Activated CD8-positive, alpha-beta T cell treated with anti-CD3 and anti-CD28 coated beads for 36 hours (primary cell): Measurements from ENCODE around the gene SLC39A3. TPM values are rescaled to one million over a fixed set of nuclear protein-coding genes. Genes with fewer than 3 reads are reported as not detected.

Experiments
- ATAC-seq: fragments of 200-7000 bp; cut with Tn5 transposase; one replicate; pipeline ENCODE4 v1.10.0; 2021; ENCODE audit warnings: mild to moderate bottlenecking, moderate library complexity
- CTCF ChIA-PET: fragments of 350-600 bp; sonication (Branson Sonifier 250); formaldehyde crosslinking; loops from one replicate; lab custom pipeline; 2021; ENCODE audit warnings: antibody characterized with exemption; lab: Charles Lee
- POLR2A ChIA-PET: fragments of 350-600 bp; sonication (Branson Sonifier 250); formaldehyde crosslinking; loops from one replicate; lab custom pipeline; 2021; ENCODE audit warnings: antibody characterized with exemption; lab: Charles Lee
- DNase-seq: peaks from one replicate; pipeline ENCODE4 v3.0.0-alpha.2; 2020
- H3K27ac Mint-ChIP-seq: one replicate; pipeline ENCODE4 v1.8.0; 2021; ENCODE audit warnings: mild to moderate bottlenecking, mixed read lengths
- H3K27me3 Mint-ChIP-seq: one replicate; pipeline ENCODE4 v1.8.0; 2021; ENCODE audit warnings: mixed read lengths
- H3K36me3 Mint-ChIP-seq: one replicate; pipeline ENCODE4 v1.8.0; 2021; ENCODE audit warnings: low read depth, mixed read lengths
- H3K4me1 Mint-ChIP-seq: one replicate; pipeline ENCODE4 v1.8.0; 2021; ENCODE audit warnings: low read depth, mixed read lengths
- H3K4me3 Mint-ChIP-seq: one replicate; pipeline ENCODE4 v1.8.0; 2021; ENCODE audit warnings: mild to moderate bottlenecking, moderate library complexity, mixed read lengths
- H3K9me3 Mint-ChIP-seq: one replicate; pipeline ENCODE4 v1.8.0; 2021; ENCODE audit warnings: mixed read lengths
- CTCF ChIP-seq: fragments of 200-600 bp; IDR thresholded peaks from one replicate; pipeline ENCODE4 v1.8.0; 2022; ENCODE audit warnings: antibody characterized with exemption, mild to moderate bottlenecking
- intact Hi-C: fragments of 100-400 bp; cut with micrococcal nuclease; formaldehyde crosslinking; loops from one replicate; pipeline ENCODE4 v1.10.0; 2022
- total RNA-seq, 2 experiments: library from RNA; stranded (reverse); gene quantifications; one replicate each; pipeline ENCODE4 v1.2.3, GENCODE V29; 2021

SLC39A3 gene
- total RNA-seq, 2 experiments from 2014 or later = 35.5 to 38.1 TPM

GRCh38 chr19:2700660-2701360, 39.0 kb downstream of the SLC39A3 start:
- no peak overlapping the region for H3K4me3 Mint-ChIP-seq

GRCh38 chr19:2699413-2700140, 40.2 kb downstream of the SLC39A3 start:
- CTCF ChIA-PET = interaction anchor here (1.0 to 2.5 kb wide), 3 partner anchors 50 to 251 kb away, joined by 3 to 10 read pairs (median 8); no protein-coding TSS in a partner anchor
- no peak for ATAC-seq
- Mint-ChIP-seq H3K27ac (no peak overlapping the region), H3K27me3 (no peaks in the 10 kb centered on the region), H3K36me3 (no peaks in the 10 kb centered on the region), H3K9me3 (no peaks in the 10 kb centered on the region), H3K4me3 (no peak overlapping the region), H3K4me1 (peaks cover 17% of the 10 kb centered on the region)
- intact Hi-C loops = no loop called here
- POLR2A ChIA-PET = interaction anchor here (1.1 kb wide), 1 partner anchor 23 kb away, joined by 3 read pairs; no protein-coding TSS in a partner anchor
- TF ChIP-seq CTCF = no peak
- DNase-seq = no peak

More at GRCh38 chr19:2700660-2701360, 39.0 kb downstream of the SLC39A3 start:
- Mint-ChIP-seq H3K27ac (no peak overlapping the region), H3K27me3 (no peaks in the 10 kb centered on the region), H3K36me3 (no peaks in the 10 kb centered on the region), H3K4me1 (peaks cover 17% of the 10 kb centered on the region), H3K9me3 (no peaks in the 10 kb centered on the region)
- intact Hi-C loops = no loop called here
- ATAC-seq (no peak), DNase-seq (no peak)
- no peak for TF ChIP-seq CTCF
- POLR2A ChIA-PET = interaction anchor here (0.9 to 1.0 kb wide), 2 partner anchors 27 to 201 kb away, joined by 3 to 4 read pairs; no protein-coding TSS in a partner anchor
- CTCF ChIA-PET = interaction anchor here (0.9 to 2.5 kb wide), 4 partner anchors 39 to 53 kb away, joined by 3 to 15 read pairs (median 10); no protein-coding TSS in a partner anchor

- CTCF ChIA-PET = no interaction called here
- Mint-ChIP-seq H3K27me3 (no peaks in the 10 kb centered on the region), H3K27ac (no peak overlapping the region), H3K9me3 (no peaks in the 10 kb centered on the region), H3K4me1 (peaks cover 5% of the 10 kb centered on the region), H3K4me3 (no peak overlapping the region), H3K36me3 (no peaks in the 10 kb centered on the region)
- no peak for TF ChIP-seq CTCF
- ATAC-seq = no peak
- intact Hi-C loops = no loop called here
- POLR2A ChIA-PET = interaction anchor here (0.6 kb wide), 1 partner anchor 1118 kb away, joined by 4 read pairs; no protein-coding TSS in a partner anchor
- no peak for DNase-seq
Observed at GRCh38 chr19:2694196-2694595, 45.6 kb downstream of the SLC39A3 start.

GRCh38 chr19:2693492-2694160, 46.2 kb downstream of the SLC39A3 start:
- ChIA-PET CTCF (no interaction called here), POLR2A (no interaction called here)
- no peaks in the 10 kb centered on the region for H3K27me3 Mint-ChIP-seq
- peaks cover 2% of the 10 kb centered on the region for H3K4me1 Mint-ChIP-seq
- TF ChIP-seq CTCF = no peak
- no peak overlapping the region for H3K4me3 Mint-ChIP-seq
- no peaks in the 10 kb centered on the region for H3K9me3 Mint-ChIP-seq
- intact Hi-C loops = no loop called here
- no peak for DNase-seq
- no peak for ATAC-seq
- no peaks in the 10 kb centered on the region for H3K36me3 Mint-ChIP-seq
- H3K27ac Mint-ChIP-seq = no peak overlapping the region
